Esophagus muscularis mucosa (tissue), 3 donors: Measurements from ENCODE around the gene FAM20A.

Experiments used
- CTCF ChIP-seq, 3 experiments: fragments of 200-600 bp in 2 of 3; fragments of 450-650 bp in 1 of 3; sonication (generic) in 2 of 3; IDR thresholded peaks; one replicate each; pipeline ENCODE4 v1.5.1; 2017 to 2019; ENCODE audit warnings: antibody characterized with exemption in 3 of 3, mild to moderate bottlenecking in 2 of 3, moderate library complexity in 1 of 3
- POLR2A ChIP-seq: fragments of 450-650 bp; IDR thresholded peaks from one replicate; pipeline ENCODE4 v1.6.1; 2017; ENCODE audit warnings: antibody characterized with exemption, moderate library complexity, mild to moderate bottlenecking, low read depth
- POLR2AphosphoS5 ChIP-seq, 2 donors: sonication (generic); formaldehyde crosslinking; IDR thresholded peaks; one replicate each; pipeline ENCODE4 v1.6.1; 2017; ENCODE audit warnings: antibody characterized with exemption in 2 of 2

- TF ChIP-seq CTCF (IDR thresholded peaks at IDR 0.05) (no peak), POLR2AphosphoS5 (IDR thresholded peaks at IDR 0.05) (no peak), POLR2A (no peak)
Observed at GRCh38 chr17:68614718-68615117, 13.6 kb upstream of the FAM20A start.
